AG04450 (cell line): ENCODE measurements around the gene CD80. TPM values are rescaled to one million over a fixed set of nuclear protein-coding genes. Genes with fewer than 3 reads are reported as not detected.
"Not testable (repeated sequence)": the region's sequence is repeated elsewhere in the genome, so short reads cannot be mapped to it uniquely, and the experiment has no call there.

Experiments used
- CTCF ChIA-PET: fragments of 300-600, 350-600 bp; formaldehyde crosslinking; extraction: SDS; loops from one replicate; lab custom pipeline; 2022; ENCODE audit warnings: antibody characterized with exemption, inconsistent platforms; lab: Charles Lee
- POLR2A ChIA-PET: fragments of 350-600 bp; formaldehyde crosslinking; extraction: SDS; loops from one replicate; lab custom pipeline; 2021; ENCODE audit warnings: antibody characterized with exemption, inconsistent platforms; lab: Yijun Ruan, JAX
- DNase-seq: peaks from one replicate; pipeline ENCODE4 v3.0.0-alpha.2; 2011; ENCODE audit warnings: low read depth, low spot score
- H3K27ac ChIP-seq: one replicate; pipeline ENCODE4 v1.5.1; 2012; ENCODE audit warnings: low read depth, low read length, control low read depth
- H3K27me3 ChIP-seq: one replicate; pipeline ENCODE4 v1.6.0; 2012; ENCODE audit warnings: low read length; ENCODE audit not compliant: control insufficient read depth, insufficient read depth
- H3K4me3 ChIP-seq: 2 replicates; pipeline ENCODE4 v1.5.1; 2011; ENCODE audit warnings: mild to moderate bottlenecking, low read depth, low read length, control low read depth
- H3K9me3 ChIP-seq: 2 replicates; pipeline ENCODE4 v1.5.1; 2012; ENCODE audit warnings: low read length; ENCODE audit not compliant: control insufficient read depth, insufficient read depth
- CTCF ChIP-seq: IDR thresholded peaks from 2 replicates; pipeline ENCODE4 v1.5.1; 2011; ENCODE audit warnings: low read depth, low read length, control low read depth, inconsistent platforms
- polyA plus RNA-seq: library from polyadenylated mRNA; depleted of rRNA; stranded (reverse); fragments of >200 nt; gene quantifications from 2 replicates; pipeline ENCODE4 v1.2.3, GENCODE V29; 2011

The CD80 gene
- polyA plus RNA-seq, 1 experiment, result not detected

GRCh38 chr3:119569156-119569555 lies 9.7 kb upstream of the CD80 start:
- Histone ChIP-seq H3K4me3 (no peak overlapping the region), H3K9me3 (no peaks in the 10 kb centered on the region), H3K27me3 (no peaks in the 10 kb centered on the region), H3K27ac (no peak overlapping the region)
- CTCF ChIA-PET, result no interaction called here
- no peak for DNase-seq
- POLR2A ChIA-PET, result no interaction called here
- TF ChIP-seq CTCF, result no peak

GRCh38 chr3:119563334-119563733 lies 3.9 kb upstream of the CD80 start:
- POLR2A ChIA-PET, result not testable (repeated sequence)

GRCh38 chr3:119562307-119562961 lies 3.0 kb upstream of the CD80 start:
- POLR2A ChIA-PET, result no interaction called here
- DNase-seq, result no peak
- no peak for TF ChIP-seq CTCF
- Histone ChIP-seq H3K27ac (no peak overlapping the region), H3K4me3 (no peak overlapping the region), H3K9me3 (no peaks in the 10 kb centered on the region), H3K27me3 (peaks cover 5% of the 10 kb centered on the region)
- CTCF ChIA-PET, result no interaction called here

More at GRCh38 chr3:119563334-119563733, 3.9 kb upstream of the CD80 start:
- DNase-seq, H3K27ac ChIP-seq, H3K9me3 ChIP-seq, H3K4me3 ChIP-seq, CTCF ChIA-PET, H3K27me3 ChIP-seq: not testable (repeated sequence)

GRCh38 chr3:119560160-119560559 lies 746 bp upstream of the CD80 start:
- no peak overlapping the region for H3K4me3 ChIP-seq
- H3K27me3 ChIP-seq, result peaks cover 11% of the 10 kb centered on the region
- no peaks in the 10 kb centered on the region for H3K9me3 ChIP-seq
- ChIA-PET CTCF (interaction anchor here (0.6 to 1.1 kb wide), 3 partner anchors 21 to 883 kb away, joined by 3 to 4 read pairs (median 3); no protein-coding TSS in a partner anchor), POLR2A (no interaction called here)
- no peak for DNase-seq
- TF ChIP-seq CTCF, result no peak
- no peak overlapping the region for H3K27ac ChIP-seq

GRCh38 chr3:119558626-119559317 lies 642 bp downstream of the CD80 start:
- CTCF ChIA-PET, result interaction anchor here (0.5 kb wide), 1 partner anchor 100 kb away, joined by 7 read pairs; no protein-coding TSS in a partner anchor
- H3K4me3 ChIP-seq, result no peak overlapping the region
- POLR2A ChIA-PET, result no interaction called here
- peaks cover 11% of the 10 kb centered on the region for H3K27me3 ChIP-seq
- no peak overlapping the region for H3K27ac ChIP-seq
- no peaks in the 10 kb centered on the region for H3K9me3 ChIP-seq
- TF ChIP-seq CTCF, result no peak
- DNase-seq, result no peak
